Measurements from ENCODE around the gene DMD.

DNA sequence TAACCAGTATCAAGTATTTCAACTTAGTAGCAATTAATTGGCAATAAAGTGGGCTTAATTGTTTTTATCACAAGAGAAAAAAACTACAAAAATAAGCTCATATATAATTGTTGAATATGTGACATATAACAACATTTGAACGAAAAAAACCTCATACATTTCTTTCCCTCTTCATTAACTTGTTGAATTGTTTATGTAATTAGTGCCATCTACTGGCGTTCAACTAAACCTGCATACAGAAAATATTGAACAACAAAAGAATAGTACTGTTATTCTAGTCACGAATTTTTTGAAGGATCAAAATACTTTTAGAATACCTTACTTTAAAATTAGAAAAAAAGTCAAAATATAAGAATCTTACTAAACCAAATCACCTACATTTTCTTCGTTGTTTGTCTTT is 1553.0 kb downstream of the DMD start:
- TF ChIP-seq, protein P1, sequence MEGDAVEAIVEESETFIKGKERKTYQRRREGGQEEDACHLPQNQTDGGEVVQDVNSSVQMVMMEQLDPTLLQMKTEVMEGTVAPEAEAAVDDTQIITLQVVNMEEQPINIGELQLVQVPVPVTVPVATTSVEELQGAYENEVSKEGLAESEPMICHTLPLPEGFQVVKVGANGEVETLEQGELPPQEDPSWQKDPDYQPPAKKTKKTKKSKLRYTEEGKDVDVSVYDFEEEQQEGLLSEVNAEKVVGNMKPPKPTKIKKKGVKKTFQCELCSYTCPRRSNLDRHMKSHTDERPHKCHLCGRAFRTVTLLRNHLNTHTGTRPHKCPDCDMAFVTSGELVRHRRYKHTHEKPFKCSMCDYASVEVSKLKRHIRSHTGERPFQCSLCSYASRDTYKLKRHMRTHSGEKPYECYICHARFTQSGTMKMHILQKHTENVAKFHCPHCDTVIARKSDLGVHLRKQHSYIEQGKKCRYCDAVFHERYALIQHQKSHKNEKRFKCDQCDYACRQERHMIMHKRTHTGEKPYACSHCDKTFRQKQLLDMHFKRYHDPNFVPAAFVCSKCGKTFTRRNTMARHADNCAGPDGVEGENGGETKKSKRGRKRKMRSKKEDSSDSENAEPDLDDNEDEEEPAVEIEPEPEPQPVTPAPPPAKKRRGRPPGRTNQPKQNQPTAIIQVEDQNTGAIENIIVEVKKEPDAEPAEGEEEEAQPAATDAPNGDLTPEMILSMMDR (IDR thresholded peaks at IDR 0.05; ENCODE audit: insufficient read depth, low read depth, low read length) = peak; percentile 36
- no peak for TF ChIP-seq EZH2 (IDR thresholded peaks at IDR 0.05; ENCODE audit: insufficient read depth, low read length)

All from astrocyte (in vitro differentiated cells and primary cell).